K562 (cell line): ENCODE results near the gene PTP4A2. TPM values are rescaled to one million over a fixed set of nuclear protein-coding genes. Genes with fewer than 3 reads are reported as not detected.
A peak's percentile ranks its signal among the peaks of the same experiment; 100 is the strongest.

Experiments used
- CHD2 ChIP-seq: IDR thresholded peaks from 2 replicates; pipeline ENCODE4 v1.6.1; 2011; ENCODE audit warnings: low read depth, low read length
- DDX20 ChIP-seq: fragments of 450-650 bp; IDR thresholded peaks from 2 replicates; pipeline ENCODE4 v1.6.1; 2016; ENCODE audit warnings: missing genetic modification characterization, low read depth, mild to moderate bottlenecking, missing compliant biosample characterization, moderate library complexity
- DIDO1 ChIP-seq: fragments of 450-650 bp; IDR thresholded peaks from 2 replicates; pipeline ENCODE4 v1.6.1; 2016; ENCODE audit warnings: low read depth, missing biosample characterization, missing genetic modification characterization
- ESRRA ChIP-seq: fragments of 450-650 bp; IDR thresholded peaks from 2 replicates; pipeline ENCODE4 v1.6.1; 2014; ENCODE audit warnings: low read depth, mild to moderate bottlenecking, moderate library complexity, borderline replicate concordance
- HOXB6 ChIP-seq: fragments of 250-450 bp; sonication (Bioruptor Pico); IDR thresholded peaks from 2 replicates; pipeline ENCODE4 v1.5.1; 2022; ENCODE audit warnings: mild to moderate bottlenecking, borderline replicate concordance
- ILF3 ChIP-seq: fragments of 450-650 bp; IDR thresholded peaks from 2 replicates; pipeline ENCODE4 v1.6.1; 2018; ENCODE audit warnings: antibody characterized with exemption, mild to moderate bottlenecking, moderate library complexity, borderline replicate concordance
- MYNN ChIP-seq, 2 experiments: sonication (generic); formaldehyde crosslinking in 1 of 2; IDR thresholded peaks; 2 replicates each; pipeline versions ENCODE4 v1.5.0 to v1.6.1; 2016 to 2020; ENCODE audit warnings: antibody characterized with exemption in 1 of 2, missing genetic modification reagents in 1 of 2
- PML ChIP-seq: IDR thresholded peaks from 2 replicates; pipeline ENCODE4 v1.6.1; 2012; ENCODE audit warnings: low read length, inconsistent platforms
- POLR2G ChIP-seq: fragments of 200-400 bp; formaldehyde crosslinking; IDR thresholded peaks from 2 replicates; pipeline ENCODE4 v1.6.1; 2017; ENCODE audit warnings: low read depth, mild to moderate bottlenecking, antibody characterized with exemption, low read length, moderate library complexity
- RBBP5 ChIP-seq: fragments of 200-600 bp; sonication (generic); IDR thresholded peaks from 2 replicates; pipeline ENCODE4 v1.6.1; 2012; ENCODE audit warnings: borderline replicate concordance, mild to moderate bottlenecking, low read length, control low read depth, inconsistent platforms; ENCODE audit not compliant: insufficient read depth, poor library complexity, severe bottlenecking
- RBM25 ChIP-seq: fragments of 200-400 bp; formaldehyde crosslinking; IDR thresholded peaks from 2 replicates; pipeline ENCODE4 v1.6.1; 2018; ENCODE audit warnings: low read length, low read depth, moderate library complexity; ENCODE audit not compliant: severe bottlenecking
- TAF15 ChIP-seq: fragments of 200-400 bp; formaldehyde crosslinking; IDR thresholded peaks from 2 replicates; pipeline ENCODE4 v1.6.1; 2017; ENCODE audit warnings: mild to moderate bottlenecking, low read depth, low read length, moderate library complexity
- YBX1 ChIP-seq: fragments of 450-650 bp; IDR thresholded peaks from 2 replicates; pipeline ENCODE4 v1.7.1; 2016; ENCODE audit warnings: mild to moderate bottlenecking
- ZFP1 ChIP-seq: fragments of 450-650 bp; formaldehyde crosslinking; IDR thresholded peaks from 2 replicates; pipeline ENCODE4 v1.4.0; 2020; ENCODE audit warnings: mild to moderate bottlenecking, mixed read lengths
- ZNF217 ChIP-seq: sonication (generic); formaldehyde crosslinking; IDR thresholded peaks from 2 replicates; pipeline ENCODE4 v1.8.0; 2022; ENCODE audit warnings: mild to moderate bottlenecking, missing genetic modification reagents
- ZNF316 ChIP-seq: fragments of 450-650 bp; IDR thresholded peaks from 2 replicates; pipeline ENCODE4 v1.6.1; 2016
- ZNF324 ChIP-seq: fragments of 250-450 bp; sonication (Bioruptor Pico); IDR thresholded peaks from 2 replicates; pipeline ENCODE4 v1.4.0; 2020; ENCODE audit warnings: mild to moderate bottlenecking
- polyA plus RNA-seq, 8 experiments: library from polyadenylated mRNA; depleted of rRNA in 4 of 8; stranded (reverse) in 5 of 8; unstranded in 3 of 8; fragments of >200 nt; fragmentation: Nextera tagmentation in 2 of 8; fragmentation: Illumina TruSeq in 1 of 8; extraction: Ambion mirVana in 2 of 8; extraction: Trizol in 1 of 8; gene quantifications; 2 replicates each; pipeline versions ENCODE4 v1.2.1 to v1.2.3, GENCODE V29; 2011 to 2014; ENCODE audit warnings: inconsistent platforms in 1 of 8, missing spikeins in 1 of 8
- total RNA-seq, 7 experiments: library from RNA; depleted of rRNA in 6 of 7; stranded (reverse); fragments of >200 nt in 6 of 7; fragmentation: Illumina TruSeq in 2 of 7; extraction: Trizol in 2 of 7; gene quantifications; 2 replicates each; pipeline versions ENCODE4 v1.2.1 to v1.2.3, GENCODE V29; 2011 to 2021; ENCODE audit warnings: low replicate concordance in 1 of 7
- TF ChIP-seq, protein P1 (sequence below): fragments of 200-400 bp; formaldehyde crosslinking; IDR thresholded peaks from 2 replicates; pipeline ENCODE4 v1.6.1; 2017; ENCODE audit warnings: mild to moderate bottlenecking, low read depth, low read length, moderate library complexity
- TF ChIP-seq, protein P2 (sequence below): IDR thresholded peaks from 2 replicates; pipeline ENCODE4 v1.6.1; 2016; ENCODE audit warnings: missing genetic modification characterization, missing compliant biosample characterization
- TF ChIP-seq, protein P3 (sequence below): fragments of 250-450 bp; sonication (Bioruptor Pico); IDR thresholded peaks from 2 replicates; pipeline ENCODE4 v1.5.0; 2020; ENCODE audit warnings: mild to moderate bottlenecking, borderline replicate concordance
- TF ChIP-seq, protein P4 (sequence below): fragments of 250-450 bp; sonication (Bioruptor Pico); IDR thresholded peaks from 2 replicates; pipeline ENCODE4 v1.4.0; 2020; ENCODE audit warnings: mild to moderate bottlenecking, moderate library complexity

The PTP4A2 gene
- total and polyA plus RNA-seq, 9 of the 15 experiments (the other 6 are each of a cell fraction or from before 2014, with no cell fraction given), result 197 to 870 (median 480) TPM

DNA sequence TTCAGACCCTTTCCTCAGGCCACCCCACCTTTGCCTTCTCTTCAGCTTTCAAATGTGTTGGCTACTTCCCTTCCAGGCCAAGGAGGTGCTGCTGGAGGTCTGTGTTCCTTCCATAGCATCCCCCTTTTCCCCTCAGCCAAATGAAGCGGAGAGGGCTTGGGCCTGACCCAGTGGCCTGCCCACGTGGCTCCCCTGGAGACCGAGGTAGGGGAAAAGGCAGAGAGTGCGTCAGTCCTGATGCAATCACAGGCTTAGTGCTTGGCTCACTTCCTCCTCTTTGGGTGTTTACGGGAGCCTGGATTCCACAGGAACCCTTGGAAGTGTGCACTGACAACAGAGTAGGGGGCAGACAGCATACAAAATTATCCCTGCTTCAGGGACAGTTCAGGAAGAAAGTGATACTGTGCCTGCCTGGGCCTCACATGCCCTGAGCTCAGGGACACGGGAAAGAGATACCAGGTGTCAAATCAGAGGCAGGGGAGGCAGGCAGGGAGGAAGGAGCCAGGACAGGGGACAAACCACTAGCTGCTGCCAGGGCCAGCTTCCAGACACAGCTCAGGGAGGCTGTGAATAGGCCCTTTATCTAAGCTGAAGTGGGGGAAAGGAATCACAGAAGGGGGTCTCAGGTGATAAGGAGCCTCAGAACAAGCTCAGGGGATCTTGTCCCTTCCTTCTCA, 16.6 kb upstream of the PTP4A2 start (continued):
- TF ChIP-seq, protein P1, sequence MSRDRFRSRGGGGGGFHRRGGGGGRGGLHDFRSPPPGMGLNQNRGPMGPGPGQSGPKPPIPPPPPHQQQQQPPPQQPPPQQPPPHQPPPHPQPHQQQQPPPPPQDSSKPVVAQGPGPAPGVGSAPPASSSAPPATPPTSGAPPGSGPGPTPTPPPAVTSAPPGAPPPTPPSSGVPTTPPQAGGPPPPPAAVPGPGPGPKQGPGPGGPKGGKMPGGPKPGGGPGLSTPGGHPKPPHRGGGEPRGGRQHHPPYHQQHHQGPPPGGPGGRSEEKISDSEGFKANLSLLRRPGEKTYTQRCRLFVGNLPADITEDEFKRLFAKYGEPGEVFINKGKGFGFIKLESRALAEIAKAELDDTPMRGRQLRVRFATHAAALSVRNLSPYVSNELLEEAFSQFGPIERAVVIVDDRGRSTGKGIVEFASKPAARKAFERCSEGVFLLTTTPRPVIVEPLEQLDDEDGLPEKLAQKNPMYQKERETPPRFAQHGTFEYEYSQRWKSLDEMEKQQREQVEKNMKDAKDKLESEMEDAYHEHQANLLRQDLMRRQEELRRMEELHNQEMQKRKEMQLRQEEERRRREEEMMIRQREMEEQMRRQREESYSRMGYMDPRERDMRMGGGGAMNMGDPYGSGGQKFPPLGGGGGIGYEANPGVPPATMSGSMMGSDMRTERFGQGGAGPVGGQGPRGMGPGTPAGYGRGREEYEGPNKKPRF, result no peak
- TF ChIP-seq, protein P2, sequence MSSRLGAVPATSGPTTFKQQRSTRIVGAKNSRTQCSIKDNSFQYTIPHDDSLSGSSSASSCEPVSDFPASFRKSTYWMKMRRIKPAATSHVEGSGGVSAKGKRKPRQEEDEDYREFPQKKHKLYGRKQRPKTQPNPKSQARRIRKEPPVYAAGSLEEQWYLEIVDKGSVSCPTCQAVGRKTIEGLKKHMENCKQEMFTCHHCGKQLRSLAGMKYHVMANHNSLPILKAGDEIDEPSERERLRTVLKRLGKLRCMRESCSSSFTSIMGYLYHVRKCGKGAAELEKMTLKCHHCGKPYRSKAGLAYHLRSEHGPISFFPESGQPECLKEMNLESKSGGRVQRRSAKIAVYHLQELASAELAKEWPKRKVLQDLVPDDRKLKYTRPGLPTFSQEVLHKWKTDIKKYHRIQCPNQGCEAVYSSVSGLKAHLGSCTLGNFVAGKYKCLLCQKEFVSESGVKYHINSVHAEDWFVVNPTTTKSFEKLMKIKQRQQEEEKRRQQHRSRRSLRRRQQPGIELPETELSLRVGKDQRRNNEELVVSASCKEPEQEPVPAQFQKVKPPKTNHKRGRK (tag), result no peak
- peak; percentile 36; the same call in 1 of the 2 replicates for TF ChIP-seq ESRRA
- TF ChIP-seq POLR2G, result peak; percentile 31; the same call in 1 of the 2 replicates
- no peak for TF ChIP-seq ZNF217 (CRISPR knock-in tag)
- TF ChIP-seq, protein P3, sequence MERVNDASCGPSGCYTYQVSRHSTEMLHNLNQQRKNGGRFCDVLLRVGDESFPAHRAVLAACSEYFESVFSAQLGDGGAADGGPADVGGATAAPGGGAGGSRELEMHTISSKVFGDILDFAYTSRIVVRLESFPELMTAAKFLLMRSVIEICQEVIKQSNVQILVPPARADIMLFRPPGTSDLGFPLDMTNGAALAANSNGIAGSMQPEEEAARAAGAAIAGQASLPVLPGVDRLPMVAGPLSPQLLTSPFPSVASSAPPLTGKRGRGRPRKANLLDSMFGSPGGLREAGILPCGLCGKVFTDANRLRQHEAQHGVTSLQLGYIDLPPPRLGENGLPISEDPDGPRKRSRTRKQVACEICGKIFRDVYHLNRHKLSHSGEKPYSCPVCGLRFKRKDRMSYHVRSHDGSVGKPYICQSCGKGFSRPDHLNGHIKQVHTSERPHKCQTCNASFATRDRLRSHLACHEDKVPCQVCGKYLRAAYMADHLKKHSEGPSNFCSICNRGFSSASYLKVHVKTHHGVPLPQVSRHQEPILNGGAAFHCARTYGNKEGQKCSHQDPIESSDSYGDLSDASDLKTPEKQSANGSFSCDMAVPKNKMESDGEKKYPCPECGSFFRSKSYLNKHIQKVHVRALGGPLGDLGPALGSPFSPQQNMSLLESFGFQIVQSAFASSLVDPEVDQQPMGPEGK (CRISPR knock-in tag), result peak; percentile 38; the same call in 1 of the 2 replicates
- TF ChIP-seq PML, result no peak
- no peak for TF ChIP-seq ZNF316
- TF ChIP-seq DDX20 (tag), result peak; percentile 80
- no peak for TF ChIP-seq MYNN (IDR thresholded peaks at IDR 0.05)
- TF ChIP-seq MYNN (CRISPR knock-in tag; IDR thresholded peaks at IDR 0.05), result no peak
- no peak for TF ChIP-seq YBX1
- no peak for TF ChIP-seq ILF3
- no peak for TF ChIP-seq TAF15
- TF ChIP-seq RBBP5, result no peak
- TF ChIP-seq ZNF324, result no peak; the same call in 1 of the 2 replicates
- no peak for TF ChIP-seq CHD2
- TF ChIP-seq RBM25, result no peak
- TF ChIP-seq, protein P4, sequence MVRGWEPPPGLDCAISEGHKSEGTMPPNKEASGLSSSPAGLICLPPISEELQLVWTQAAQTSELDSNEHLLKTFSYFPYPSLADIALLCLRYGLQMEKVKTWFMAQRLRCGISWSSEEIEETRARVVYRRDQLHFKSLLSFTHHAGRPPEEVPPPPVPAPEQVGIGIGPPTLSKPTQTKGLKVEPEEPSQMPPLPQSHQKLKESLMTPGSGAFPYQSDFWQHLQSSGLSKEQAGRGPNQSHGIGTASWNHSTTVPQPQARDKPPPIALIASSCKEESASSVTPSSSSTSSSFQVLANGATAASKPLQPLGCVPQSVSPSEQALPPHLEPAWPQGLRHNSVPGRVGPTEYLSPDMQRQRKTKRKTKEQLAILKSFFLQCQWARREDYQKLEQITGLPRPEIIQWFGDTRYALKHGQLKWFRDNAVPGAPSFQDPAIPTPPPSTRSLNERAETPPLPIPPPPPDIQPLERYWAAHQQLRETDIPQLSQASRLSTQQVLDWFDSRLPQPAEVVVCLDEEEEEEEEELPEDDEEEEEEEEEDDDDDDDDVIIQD (CRISPR knock-in tag), result no peak
- no peak for TF ChIP-seq ZFP1 (CRISPR knock-in tag)
- TF ChIP-seq DIDO1 (tag), result no peak; the same call in 1 of the 2 replicates
- no peak for TF ChIP-seq HOXB6 (CRISPR knock-in tag)
